Fibroblast of skin of left quadriceps (primary cell): ENCODE measurements around the gene RIOK1.
"Not testable (repeated sequence)": the region's sequence is repeated elsewhere in the genome, so short reads cannot be mapped to it uniquely, and the experiment has no call there.

Source experiments
- DNase-seq, 2 experiments: peaks; one replicate each; pipeline ENCODE4 v3.0.0-alpha.2; 2013; ENCODE audit warnings: low read depth in 2 of 2

The RIOK1 gene

GRCh38 chr6:7441048-7441775, 51.6 kb downstream of the RIOK1 start:
- DNase-seq, result no peak

DNA sequence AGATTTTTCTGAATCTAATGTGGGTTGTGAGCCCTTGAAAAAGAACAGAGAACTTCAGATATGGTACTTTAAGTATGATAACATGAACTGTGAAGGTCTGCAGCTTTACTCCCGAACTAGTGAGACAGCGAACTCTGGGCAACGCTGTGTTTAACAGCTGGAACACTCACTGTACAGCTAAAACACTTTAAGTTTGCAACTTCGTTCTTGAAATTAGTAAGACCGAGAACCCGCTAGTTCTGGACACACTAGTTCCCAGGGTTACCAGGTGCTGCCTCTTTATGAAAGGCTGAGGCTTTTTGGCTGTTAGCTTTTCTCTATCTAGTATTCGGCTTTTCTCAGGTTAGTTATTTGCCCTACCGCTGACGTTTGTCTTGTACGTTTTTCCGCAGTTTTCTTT, 52.9 kb downstream of the RIOK1 start:
- no peak for DNase-seq

DNA sequence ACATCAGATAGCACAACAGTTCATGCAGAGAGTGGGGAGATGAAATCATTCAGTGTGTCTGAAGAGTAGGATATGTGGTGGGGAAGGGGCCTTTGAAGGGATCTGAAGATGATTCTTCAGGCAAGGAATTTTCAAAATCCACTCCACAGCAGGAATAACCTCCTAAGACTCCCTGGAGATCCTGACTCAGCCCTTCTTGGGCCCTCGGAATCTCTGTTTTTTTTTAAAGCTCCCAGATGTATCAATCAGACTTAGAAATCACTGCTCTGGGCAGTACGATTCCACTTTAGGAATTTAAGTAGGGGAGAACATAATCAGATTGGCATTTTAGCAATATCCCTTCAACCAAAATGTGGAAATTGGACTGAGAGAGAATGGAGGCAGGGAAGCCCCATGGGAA, 55.5 kb downstream of the RIOK1 start:
- peak; percentile 75 to 77 for DNase-seq

GRCh38 chr6:7445885-7446461, 56.4 kb downstream of the RIOK1 start:
- no peak for DNase-seq

DNA sequence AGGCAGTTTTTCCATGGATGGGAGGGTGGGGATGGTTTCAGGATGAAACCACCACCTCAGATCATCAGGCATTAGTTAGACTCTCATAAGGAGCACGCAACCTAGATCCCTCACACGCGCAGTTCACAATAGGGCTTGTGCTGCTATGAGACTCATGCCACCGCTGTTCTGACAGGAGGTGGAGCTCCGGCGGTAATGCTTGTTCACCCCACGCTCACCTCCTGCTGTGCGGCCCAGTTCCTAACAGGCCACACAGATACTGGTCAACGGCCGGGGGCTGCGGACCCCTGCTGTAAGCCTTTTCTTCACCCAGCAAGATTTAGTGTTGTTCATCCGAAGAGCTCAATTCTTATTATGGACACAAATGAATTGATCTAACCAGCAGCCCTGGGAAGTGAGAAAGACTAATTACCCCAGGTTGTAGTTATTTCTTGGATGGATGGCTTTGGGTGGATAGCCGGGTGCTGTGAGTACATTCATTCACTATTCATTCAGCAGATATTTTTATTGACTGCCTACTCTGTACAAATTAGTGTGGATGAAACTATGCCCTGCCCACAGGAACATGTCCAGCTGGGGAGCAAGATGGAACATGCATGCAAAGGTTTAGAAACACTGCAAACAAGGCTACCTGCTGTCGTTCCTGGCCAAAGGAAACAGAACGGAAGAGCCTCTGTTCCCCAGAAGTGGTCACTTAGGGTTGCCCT, 57.2 kb downstream of the RIOK1 start:
- DNase-seq, result no peak

- DNase-seq, result no peak
Measured at GRCh38 chr6:7448232-7448631, 58.6 kb downstream of the RIOK1 start.

DNA sequence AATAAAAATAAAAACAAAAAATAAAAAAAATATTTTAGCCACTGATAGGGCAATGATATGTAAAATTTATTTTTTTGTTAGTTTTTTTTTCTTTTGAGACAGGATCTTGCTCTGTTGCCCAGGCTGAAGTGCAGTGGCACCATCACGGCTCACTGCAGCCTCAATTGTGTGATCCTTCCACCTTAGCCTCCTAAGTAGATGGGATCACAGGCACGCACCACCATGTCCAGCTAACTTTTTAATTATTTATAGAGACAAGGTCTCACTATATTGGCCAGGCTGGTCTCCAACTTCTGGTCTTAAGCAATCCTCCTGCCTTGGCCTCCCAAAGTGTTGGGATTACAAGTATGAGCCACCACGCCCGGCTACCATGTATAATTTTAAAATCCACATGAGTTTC, 59.4 kb downstream of the RIOK1 start:
- DNase-seq, result no peak

GRCh38 chr6:7451326-7451725, 61.7 kb downstream of the RIOK1 start:
- no peak for DNase-seq

GRCh38 chr6:7452898-7453297, 63.3 kb downstream of the RIOK1 start:
- DNase-seq, result no peak

GRCh38 chr6:7454696-7455358, 65.2 kb downstream of the RIOK1 start:
- no peak for DNase-seq

DNA sequence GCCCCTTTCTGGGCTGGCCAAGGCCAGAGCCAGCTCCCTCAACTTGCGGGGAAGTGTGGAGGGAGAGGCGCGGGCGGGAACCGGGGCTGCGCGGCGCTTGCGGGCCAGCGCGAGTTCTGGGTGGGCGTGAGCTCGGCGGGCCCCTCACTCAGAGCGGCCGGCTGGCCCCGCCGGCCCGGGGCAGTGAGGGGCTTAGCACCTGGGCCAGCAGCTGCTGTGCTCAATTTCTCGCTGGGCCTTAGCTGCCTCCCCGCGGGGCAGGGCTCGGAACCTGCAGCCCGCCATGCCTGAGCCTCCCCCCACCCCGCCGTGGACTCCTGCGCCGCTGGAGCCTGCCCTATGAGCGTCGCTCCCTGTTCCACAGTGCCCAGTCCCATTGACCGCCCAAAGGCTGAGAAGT, 66.7 kb downstream of the RIOK1 start:
- not testable (repeated sequence) for DNase-seq

DNA sequence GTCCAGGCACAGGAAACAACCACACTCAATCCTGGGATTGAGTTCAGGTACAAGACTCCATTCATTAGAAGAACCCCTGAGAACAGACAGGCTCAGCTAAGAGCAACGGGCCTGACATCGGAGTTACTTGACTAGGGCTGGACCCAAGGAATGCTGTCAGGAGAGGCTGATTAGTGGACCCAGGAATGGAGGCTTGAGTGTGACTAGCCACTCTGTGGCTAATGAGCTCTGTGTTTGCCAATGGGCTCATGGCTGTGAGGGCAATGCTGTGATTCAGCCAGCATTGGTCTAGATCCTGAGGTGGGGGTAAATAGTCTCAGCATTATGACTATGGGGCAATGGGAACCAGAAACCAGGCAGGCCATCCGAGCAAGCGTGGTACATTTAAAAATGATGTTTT, 71.8 kb downstream of the RIOK1 start:
- DNase-seq, result no peak

- DNase-seq, result no peak
Measured at GRCh38 chr6:7463785-7464184, 74.2 kb downstream of the RIOK1 start.

DNA sequence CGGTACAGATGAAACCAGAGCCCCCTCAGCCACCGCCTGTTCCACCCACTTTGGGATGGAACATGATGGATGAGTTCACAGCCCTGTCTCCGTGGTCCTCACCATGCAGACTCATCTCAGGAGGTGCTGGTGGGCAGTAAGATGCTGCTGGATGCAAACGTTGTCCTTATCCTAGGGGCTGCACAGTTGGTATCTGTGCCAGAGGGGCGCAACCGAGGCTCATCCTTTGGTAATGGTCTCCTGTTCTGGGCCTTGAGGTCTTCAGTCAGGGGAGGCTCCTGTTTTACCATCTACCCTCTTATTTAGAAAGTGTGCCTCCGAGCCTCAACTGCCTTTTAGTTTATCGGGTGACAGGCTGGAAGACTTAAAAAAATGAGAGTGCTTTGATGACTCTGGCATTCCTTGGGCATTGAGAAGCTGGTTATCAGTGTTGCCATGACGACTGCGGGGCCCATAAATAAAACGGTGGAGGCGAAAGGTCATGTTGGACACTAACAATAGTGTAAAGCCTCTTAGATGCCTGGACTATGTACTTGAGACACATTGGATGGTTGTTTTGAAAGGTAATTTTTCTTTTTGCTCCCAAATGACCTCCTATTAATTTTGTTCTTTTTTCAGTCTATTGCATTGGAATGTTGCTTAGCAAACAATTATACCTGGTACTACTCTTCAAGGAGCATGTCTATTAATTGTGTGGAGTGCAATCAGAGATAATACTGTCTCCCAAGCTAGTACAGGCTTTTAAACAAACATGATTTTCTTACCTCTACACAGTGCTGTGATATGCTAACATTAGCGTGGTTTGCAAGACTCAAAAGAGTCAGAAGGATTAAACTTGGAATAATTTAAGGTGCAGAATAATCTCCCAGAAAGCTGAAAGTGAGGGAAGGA, 77.6 kb downstream of the RIOK1 start:
- DNase-seq, result no peak
